ENCODE data around the gene HYAL3.

Gene HYAL3

GRCh38 chr3:50323614-50324199 is 24.5 kb upstream of the HYAL3 start:
- Mint-ChIP-seq H3K27me3 (ENCODE audit: low read depth) (no peaks in the 10 kb centered on the region), H3K9me3 (no peaks in the 10 kb centered on the region), H3K27ac (no peak overlapping the region), H3K4me1 (ENCODE audit: low read depth) (peaks cover 31% of the 10 kb centered on the region), H3K4me3 (no peak overlapping the region), H3K36me3 (ENCODE audit: low read depth) (peaks cover 9% of the 10 kb centered on the region)

- peaks cover 3% of the 10 kb centered on the region for H3K36me3 Mint-ChIP-seq (ENCODE audit: low read depth)
- H3K9me3 Mint-ChIP-seq, result no peaks in the 10 kb centered on the region
- no peaks in the 10 kb centered on the region for H3K27me3 Mint-ChIP-seq (ENCODE audit: low read depth)
- H3K4me3 Mint-ChIP-seq, result no peak overlapping the region
- peaks cover 28% of the 10 kb centered on the region for H3K4me1 Mint-ChIP-seq (ENCODE audit: low read depth)
- H3K27ac Mint-ChIP-seq, result no peak overlapping the region
These were observed 23.9 kb upstream of the HYAL3 start for GRCh38 chr3:50323092-50323600.

- peak within 1 kb of the TSS; percentile 76 for H3K4me3 Mint-ChIP-seq
- peaks cover 26% of the 10 kb centered on the region for H3K4me1 Mint-ChIP-seq (ENCODE audit: low read depth)
- H3K27me3 Mint-ChIP-seq (ENCODE audit: low read depth), result no peaks in the 10 kb centered on the region
- H3K9me3 Mint-ChIP-seq, result no peaks in the 10 kb centered on the region
- peaks cover 2% of the 10 kb centered on the region for H3K36me3 Mint-ChIP-seq (ENCODE audit: low read depth)
- H3K27ac Mint-ChIP-seq, result peak within 1 kb of the TSS; percentile 86
These were observed 23.3 kb upstream of the HYAL3 start, which contains the start of gene HYAL2 for GRCh38 chr3:50322386-50323091. HYAL2 (minus strand) TSS chr3:50322745; CDS start chr3:50320489, 2,256 bp downstream.

DNA sequence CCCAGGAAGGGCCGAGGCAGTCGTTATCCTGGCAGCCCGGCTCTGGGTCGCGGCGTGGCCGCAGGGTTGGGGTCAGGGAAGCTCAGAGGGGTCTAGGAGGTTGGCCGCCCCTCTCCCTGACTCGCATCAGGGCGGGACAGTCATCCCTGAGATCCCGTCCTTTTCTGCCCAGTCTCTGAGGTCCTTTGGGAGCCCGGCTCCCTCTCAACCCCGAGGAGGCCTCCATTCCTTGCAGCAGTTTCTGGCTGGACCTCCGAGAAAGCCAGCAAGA is 22.8 kb upstream of the HYAL3 start:
- Mint-ChIP-seq H3K4me1 (ENCODE audit: low read depth) (peaks cover 28% of the 10 kb centered on the region), H3K36me3 (ENCODE audit: low read depth) (peaks cover 2% of the 10 kb centered on the region), H3K9me3 (no peaks in the 10 kb centered on the region), H3K27me3 (ENCODE audit: low read depth) (no peaks in the 10 kb centered on the region), H3K27ac (no peak overlapping the region), H3K4me3 (no peak overlapping the region)

GRCh38 chr3:50321336-50322114 is 22.3 kb upstream of the HYAL3 start:
- Mint-ChIP-seq H3K9me3 (no peaks in the 10 kb centered on the region), H3K4me3 (peak overlapping the region; percentile 76), H3K4me1 (ENCODE audit: low read depth) (peaks cover 29% of the 10 kb centered on the region), H3K27ac (peak overlapping the region; percentile 86), H3K27me3 (ENCODE audit: low read depth) (no peaks in the 10 kb centered on the region), H3K36me3 (ENCODE audit: low read depth) (peaks cover 4% of the 10 kb centered on the region)

DNA sequence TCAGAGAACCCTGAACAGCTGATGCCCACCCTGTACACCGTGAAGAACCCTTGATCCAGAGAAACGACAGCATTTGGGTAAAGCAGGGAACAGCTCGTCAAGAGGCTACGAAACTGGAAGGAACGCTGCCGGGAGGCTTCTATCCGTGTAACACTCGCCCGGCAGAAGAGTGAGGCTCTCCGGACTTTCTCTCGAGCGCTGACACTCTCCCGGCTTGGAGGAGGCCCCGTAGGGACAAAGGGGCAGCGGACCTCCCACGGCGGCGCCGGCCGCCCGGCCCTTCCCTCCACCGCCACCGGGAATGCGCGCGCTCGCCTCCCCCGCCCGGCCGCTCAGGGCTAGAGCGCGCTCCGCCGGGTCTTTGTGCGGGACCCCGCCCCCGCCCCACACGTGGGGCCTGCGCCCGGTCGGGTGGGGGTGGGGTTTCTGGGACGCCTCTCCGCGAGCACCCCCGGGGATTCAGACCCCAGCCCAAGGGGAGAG is 21.7 kb upstream of the HYAL3 start:
- peaks cover 7% of the 10 kb centered on the region for H3K36me3 Mint-ChIP-seq (ENCODE audit: low read depth)
- H3K4me3 Mint-ChIP-seq, result peak overlapping the region; percentile 90
- no peaks in the 10 kb centered on the region for H3K9me3 Mint-ChIP-seq
- no peaks in the 10 kb centered on the region for H3K27me3 Mint-ChIP-seq (ENCODE audit: low read depth)
- H3K4me1 Mint-ChIP-seq (ENCODE audit: low read depth), result peaks cover 33% of the 10 kb centered on the region
- H3K27ac Mint-ChIP-seq, result peak overlapping the region; percentile 81

DNA sequence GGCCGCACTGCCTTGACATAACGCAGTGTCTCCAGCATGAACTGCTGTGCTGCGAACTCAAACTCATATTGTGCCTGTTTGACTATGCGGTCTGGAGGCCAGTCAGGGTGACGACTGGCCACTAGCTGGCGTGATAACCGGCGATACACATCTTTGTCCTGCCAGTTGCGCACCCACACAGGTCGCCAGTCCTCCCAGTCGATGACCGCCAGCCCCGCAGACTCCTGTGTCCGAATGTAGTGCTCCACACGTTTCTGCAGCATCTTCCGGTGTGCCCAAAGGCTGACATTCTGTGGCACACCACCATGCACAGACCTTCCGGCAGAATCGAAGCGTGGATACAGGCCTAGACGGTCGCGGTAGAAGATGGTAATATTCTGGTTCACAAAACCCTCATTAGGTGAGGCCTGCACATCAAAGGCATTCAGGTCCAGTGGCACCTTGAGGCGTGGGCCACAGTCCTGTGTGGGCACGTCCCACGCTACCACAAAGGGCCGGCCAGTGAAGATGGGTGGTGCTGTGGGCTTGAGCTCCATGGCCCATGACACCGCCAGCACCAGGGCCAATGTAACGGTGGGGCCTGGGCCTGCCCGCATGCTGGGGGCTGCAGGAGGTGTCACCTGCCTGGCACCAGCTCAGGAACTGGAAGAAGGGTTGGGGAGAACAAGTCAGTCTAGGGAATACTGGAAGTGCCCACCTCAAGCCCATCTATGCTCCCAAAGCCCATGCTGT is 20.9 kb upstream of the HYAL3 start:
- Mint-ChIP-seq H3K27me3 (ENCODE audit: low read depth) (no peaks in the 10 kb centered on the region), H3K36me3 (ENCODE audit: low read depth) (peaks cover 7% of the 10 kb centered on the region), H3K4me1 (ENCODE audit: low read depth) (peaks cover 36% of the 10 kb centered on the region), H3K4me3 (peak overlapping the region; percentile 90), H3K9me3 (no peaks in the 10 kb centered on the region), H3K27ac (no peak overlapping the region)

- H3K4me1 Mint-ChIP-seq (ENCODE audit: low read depth), result peaks cover 32% of the 10 kb centered on the region
- H3K27ac Mint-ChIP-seq, result no peak overlapping the region
- peaks cover 5% of the 10 kb centered on the region for H3K36me3 Mint-ChIP-seq (ENCODE audit: low read depth)
- no peak overlapping the region for H3K4me3 Mint-ChIP-seq
- H3K27me3 Mint-ChIP-seq (ENCODE audit: low read depth), result no peaks in the 10 kb centered on the region
- H3K9me3 Mint-ChIP-seq, result no peaks in the 10 kb centered on the region
These were observed 20.1 kb upstream of the HYAL3 start for GRCh38 chr3:50319181-50319893.

GRCh38 chr3:50318615-50319014 is 19.4 kb upstream of the HYAL3 start:
- Mint-ChIP-seq H3K27ac (no peak overlapping the region), H3K4me3 (peak overlapping the region; percentile 31)

DNA sequence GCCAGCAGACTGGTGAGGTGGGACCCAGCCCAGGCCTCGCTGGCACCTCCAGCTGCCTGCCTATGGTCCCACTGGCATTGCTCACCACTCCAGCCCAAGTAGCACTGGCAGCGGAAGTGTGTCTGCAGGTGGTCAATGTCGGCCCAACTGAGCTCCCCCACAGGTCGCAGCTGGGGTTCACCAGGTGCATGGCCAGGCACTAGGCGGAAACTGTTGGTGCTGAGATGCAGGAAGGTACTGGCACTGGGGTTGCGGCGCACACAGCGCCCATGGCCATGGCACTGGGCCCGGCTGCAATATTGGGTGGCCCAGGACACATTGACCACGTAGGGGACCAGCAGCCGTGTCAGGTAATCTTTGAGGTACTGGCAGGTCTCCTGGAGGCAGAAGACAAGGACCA is 19.0 kb upstream of the HYAL3 start:
- no peak overlapping the region for H3K27ac Mint-ChIP-seq
- no peaks in the 10 kb centered on the region for H3K9me3 Mint-ChIP-seq
- no peaks in the 10 kb centered on the region for H3K27me3 Mint-ChIP-seq (ENCODE audit: low read depth)
- peaks cover 7% of the 10 kb centered on the region for H3K36me3 Mint-ChIP-seq (ENCODE audit: low read depth)
- no peak overlapping the region for H3K4me3 Mint-ChIP-seq
- H3K4me1 Mint-ChIP-seq (ENCODE audit: low read depth), result peaks cover 31% of the 10 kb centered on the region

More at GRCh38 chr3:50318615-50319014, 19.4 kb upstream of the HYAL3 start:
- Mint-ChIP-seq H3K4me1 (ENCODE audit: low read depth) (peaks cover 32% of the 10 kb centered on the region), H3K9me3 (no peaks in the 10 kb centered on the region), H3K27me3 (ENCODE audit: low read depth) (no peaks in the 10 kb centered on the region), H3K36me3 (ENCODE audit: low read depth) (peaks cover 7% of the 10 kb centered on the region)

DNA sequence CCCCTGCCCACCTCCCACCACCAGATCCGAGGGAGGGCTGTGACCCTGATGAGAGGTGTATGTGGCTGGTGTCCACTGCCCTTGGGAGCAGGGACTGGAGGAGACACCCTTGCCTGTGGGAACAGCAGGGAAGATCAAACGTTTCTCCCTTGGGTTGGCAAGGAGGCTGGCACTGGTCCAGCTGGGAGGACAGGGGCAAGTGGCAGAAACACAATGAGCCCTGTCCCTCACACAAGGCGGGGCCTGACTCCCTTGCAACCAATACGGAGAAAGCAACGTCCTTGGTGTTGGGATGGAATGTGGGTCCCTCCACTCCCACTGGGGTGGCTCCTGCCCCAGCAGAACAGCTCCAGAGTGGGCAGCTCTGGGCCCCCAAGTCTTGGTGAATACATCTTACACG is 18.1 kb upstream of the HYAL3 start:
- Mint-ChIP-seq H3K27me3 (ENCODE audit: low read depth) (no peaks in the 10 kb centered on the region), H3K36me3 (ENCODE audit: low read depth) (peaks cover 7% of the 10 kb centered on the region), H3K4me1 (ENCODE audit: low read depth) (peaks cover 31% of the 10 kb centered on the region), H3K9me3 (no peaks in the 10 kb centered on the region), H3K27ac (no peak overlapping the region), H3K4me3 (no peak overlapping the region)

DNA sequence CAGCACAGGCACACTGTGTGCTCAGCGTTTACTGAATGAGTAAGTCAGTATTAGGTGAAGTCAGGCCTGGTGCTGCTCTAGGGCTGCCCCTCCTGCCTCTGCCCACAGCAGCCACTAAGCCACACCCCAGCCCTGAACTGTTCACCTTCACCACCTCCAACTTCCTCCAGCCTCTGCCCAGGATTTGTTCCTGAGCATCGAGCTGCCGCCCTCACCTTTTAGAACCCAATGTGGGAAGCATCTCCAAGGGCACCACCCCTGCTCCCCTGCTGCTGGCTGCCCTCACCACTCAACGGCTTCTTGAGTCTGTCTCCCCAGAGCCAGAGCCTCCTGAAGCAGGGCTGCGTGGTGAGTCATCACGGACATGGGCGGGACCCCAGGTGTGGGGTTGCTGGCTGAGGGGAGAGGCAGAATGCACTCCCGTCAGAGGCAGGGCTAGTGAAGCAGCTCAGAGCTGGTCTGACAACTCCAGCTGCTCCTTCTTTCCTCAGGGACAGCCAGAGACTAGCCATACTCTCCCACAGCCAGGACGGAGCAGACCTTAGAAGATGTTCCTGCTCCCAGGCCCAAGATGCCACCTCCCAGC is 17.5 kb upstream of the HYAL3 start:
- H3K4me1 Mint-ChIP-seq (ENCODE audit: low read depth), result peaks cover 31% of the 10 kb centered on the region
- H3K4me3 Mint-ChIP-seq, result peak overlapping the region; percentile 10
- H3K27ac Mint-ChIP-seq, result peak overlapping the region; percentile 71

DNA sequence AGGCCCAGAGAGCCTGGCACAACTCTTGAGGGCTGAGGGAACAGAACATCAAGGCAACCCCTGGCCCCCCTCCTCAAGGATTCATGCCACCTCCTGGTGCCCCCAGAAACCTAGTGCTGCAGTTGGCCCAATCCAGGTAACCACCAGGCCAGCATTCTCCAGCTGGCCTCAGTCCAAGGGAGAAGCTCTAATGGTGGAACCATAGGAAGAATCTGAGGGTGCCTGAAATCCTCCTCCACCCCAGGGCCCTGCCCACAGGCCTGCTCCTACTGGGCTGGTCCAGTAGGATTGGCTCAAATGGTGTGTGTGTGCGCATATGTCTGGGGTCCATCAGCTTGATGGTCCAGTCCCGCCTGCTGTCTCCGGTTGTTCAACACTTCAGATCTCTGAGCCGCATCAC is 15.6 kb upstream of the HYAL3 start:
- peaks cover 24% of the 10 kb centered on the region for H3K4me1 Mint-ChIP-seq (ENCODE audit: low read depth)
- no peak overlapping the region for H3K4me3 Mint-ChIP-seq
- H3K27ac Mint-ChIP-seq, result peak overlapping the region; percentile 41
- H3K9me3 Mint-ChIP-seq, result no peaks in the 10 kb centered on the region
- no peaks in the 10 kb centered on the region for H3K27me3 Mint-ChIP-seq (ENCODE audit: low read depth)
- H3K36me3 Mint-ChIP-seq (ENCODE audit: low read depth), result peaks cover 7% of the 10 kb centered on the region

More for the DNA sequence above, 17.5 kb upstream of the HYAL3 start:
- Mint-ChIP-seq H3K9me3 (no peaks in the 10 kb centered on the region), H3K27me3 (ENCODE audit: low read depth) (no peaks in the 10 kb centered on the region), H3K36me3 (ENCODE audit: low read depth) (peaks cover 7% of the 10 kb centered on the region)

All from T-helper 1 cell treated with Interleukin-12 subunit alpha and Interleukin-12 subunit beta and Interleukin-4 antibody, amounts not matched to agents 30 μg/mL and 1 μg/mL, for 36 hours (primary cell).